Retinal pigment epithelial cell (primary cell): ENCODE measurements around the gene KCNAB1.

Source experiments
- DNase-seq: peaks from one replicate; pipeline ENCODE4 v3.0.0-alpha.2; 2010; ENCODE audit warnings: low read depth
- H3K4me3 ChIP-seq: 2 replicates; pipeline ENCODE4 v1.5.1; 2011; ENCODE audit warnings: mild to moderate bottlenecking, low read length, control low read depth, moderate library complexity
- TF ChIP-seq, protein P1 (sequence below): conservative IDR thresholded peaks from 2 replicates; pipeline ENCODE4 v1.5.1; 2011; ENCODE audit warnings: low read depth, low read length, control low read depth, inconsistent platforms

The KCNAB1 gene

DNA sequence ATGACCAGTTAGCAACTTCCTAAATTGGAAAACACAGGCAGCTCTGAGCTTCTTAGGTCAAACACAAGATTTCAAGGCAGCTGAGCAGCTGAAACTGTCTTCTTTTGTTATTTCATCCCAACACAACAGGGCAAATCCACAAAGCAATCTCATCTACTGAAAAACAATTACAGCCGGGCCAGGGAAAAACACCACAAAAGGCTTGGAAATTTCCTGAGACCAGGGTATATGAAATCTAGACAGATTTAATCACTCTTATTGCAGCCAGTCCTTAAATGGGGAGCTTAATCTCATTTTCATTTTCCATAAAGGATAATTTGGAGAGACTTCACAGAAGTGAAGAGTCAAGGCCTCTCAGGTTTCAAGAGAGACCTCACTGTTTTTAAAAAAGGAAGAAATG, 252.7 kb downstream of the KCNAB1 start:
- no peak for DNase-seq
- H3K4me3 ChIP-seq = no peak overlapping the region
- TF ChIP-seq, protein P1, sequence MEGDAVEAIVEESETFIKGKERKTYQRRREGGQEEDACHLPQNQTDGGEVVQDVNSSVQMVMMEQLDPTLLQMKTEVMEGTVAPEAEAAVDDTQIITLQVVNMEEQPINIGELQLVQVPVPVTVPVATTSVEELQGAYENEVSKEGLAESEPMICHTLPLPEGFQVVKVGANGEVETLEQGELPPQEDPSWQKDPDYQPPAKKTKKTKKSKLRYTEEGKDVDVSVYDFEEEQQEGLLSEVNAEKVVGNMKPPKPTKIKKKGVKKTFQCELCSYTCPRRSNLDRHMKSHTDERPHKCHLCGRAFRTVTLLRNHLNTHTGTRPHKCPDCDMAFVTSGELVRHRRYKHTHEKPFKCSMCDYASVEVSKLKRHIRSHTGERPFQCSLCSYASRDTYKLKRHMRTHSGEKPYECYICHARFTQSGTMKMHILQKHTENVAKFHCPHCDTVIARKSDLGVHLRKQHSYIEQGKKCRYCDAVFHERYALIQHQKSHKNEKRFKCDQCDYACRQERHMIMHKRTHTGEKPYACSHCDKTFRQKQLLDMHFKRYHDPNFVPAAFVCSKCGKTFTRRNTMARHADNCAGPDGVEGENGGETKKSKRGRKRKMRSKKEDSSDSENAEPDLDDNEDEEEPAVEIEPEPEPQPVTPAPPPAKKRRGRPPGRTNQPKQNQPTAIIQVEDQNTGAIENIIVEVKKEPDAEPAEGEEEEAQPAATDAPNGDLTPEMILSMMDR = no peak

- H3K4me3 ChIP-seq = no peak overlapping the region
- TF ChIP-seq, protein P1 = no peak
- DNase-seq = no peak
These were observed 253.3 kb downstream of the KCNAB1 start for GRCh38 chr3:156373654-156374053.

GRCh38 chr3:156376199-156376598, 255.8 kb downstream of the KCNAB1 start:
- TF ChIP-seq, protein P1 = no peak
- no peak for DNase-seq
- no peak overlapping the region for H3K4me3 ChIP-seq

GRCh38 chr3:156377266-156377665, 256.9 kb downstream of the KCNAB1 start:
- TF ChIP-seq, protein P1 = no peak
- H3K4me3 ChIP-seq = no peak overlapping the region
- DNase-seq = no peak

DNA sequence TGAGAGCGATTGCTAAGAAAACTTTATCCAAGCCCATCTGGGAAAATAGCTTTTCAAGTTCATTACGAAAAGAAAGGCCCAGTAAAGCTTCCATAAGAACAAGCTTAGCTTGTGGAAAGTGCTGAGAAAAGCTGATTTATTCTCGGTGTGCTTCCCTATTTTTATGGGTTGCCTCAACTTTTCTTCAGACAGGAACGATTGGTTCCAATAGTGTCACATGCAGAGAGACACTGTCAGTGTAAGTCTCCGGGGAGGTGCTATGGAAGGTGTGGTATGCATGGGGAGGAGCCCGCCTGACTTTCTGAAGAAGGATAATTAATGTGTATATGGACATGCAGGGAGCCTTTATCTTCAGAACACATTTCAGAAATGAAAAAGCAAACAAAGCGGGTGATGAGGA, 257.3 kb downstream of the KCNAB1 start:
- H3K4me3 ChIP-seq = no peak overlapping the region
- DNase-seq = no peak
- TF ChIP-seq, protein P1 = no peak

DNA sequence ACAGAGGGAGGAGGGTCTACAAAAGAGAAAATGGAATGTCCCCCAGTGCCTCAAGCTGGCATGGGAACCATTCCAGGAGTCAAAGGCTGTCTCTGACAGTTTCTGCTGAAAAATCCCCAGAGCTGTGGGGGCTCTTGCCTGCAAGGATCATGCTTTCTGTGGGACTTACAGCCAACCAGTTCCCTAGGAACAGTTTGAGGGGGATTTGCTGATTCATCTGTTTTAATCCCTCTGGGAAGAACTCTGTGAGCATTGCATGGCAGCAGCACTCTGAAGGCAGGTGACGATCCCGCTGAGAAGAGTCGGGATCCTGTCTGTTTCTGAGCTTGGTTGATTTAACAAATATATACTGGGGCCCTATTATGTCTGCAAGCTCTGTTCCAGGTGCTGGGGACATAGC, 258.5 kb downstream of the KCNAB1 start:
- TF ChIP-seq, protein P1 = no peak
- peak; percentile 36 for DNase-seq
- no peak overlapping the region for H3K4me3 ChIP-seq

DNA sequence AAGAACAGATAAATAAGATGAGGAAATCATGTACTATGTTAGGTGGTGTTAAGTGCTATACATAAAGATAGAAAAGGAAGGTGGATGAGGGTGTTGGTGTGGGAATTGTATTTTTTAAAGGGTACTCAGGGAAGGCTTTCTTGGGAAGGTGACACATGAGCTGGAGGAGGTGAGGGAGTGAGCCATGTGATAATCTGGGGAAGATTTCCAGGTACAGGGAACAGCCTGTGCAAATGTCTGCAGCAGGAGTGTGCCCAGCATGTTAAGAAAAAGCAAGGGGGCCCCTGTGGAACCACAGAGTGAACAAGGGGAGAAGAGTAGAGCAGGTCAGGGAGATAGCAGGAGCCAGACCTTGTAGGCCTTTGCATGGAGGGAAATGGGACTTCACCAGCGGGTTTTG, 258.9 kb downstream of the KCNAB1 start:
- DNase-seq = no peak
- no peak overlapping the region for H3K4me3 ChIP-seq
- TF ChIP-seq, protein P1 = no peak
